H1 (cell line): ENCODE results near the gene CRADD. TPM values are rescaled to one million over a fixed set of nuclear protein-coding genes. Genes with fewer than 3 reads are reported as not detected.

ENCODE experiments used
- CTCF ChIA-PET: fragments of 300-600 bp; sonication (Branson Sonifier 250); formaldehyde crosslinking; loops from one replicate; lab custom pipeline; 2021; ENCODE audit not compliant: partially characterized antibody; lab: Charles Lee
- POLR2A ChIA-PET: fragments of 300-600 bp; sonication (Branson Sonifier 250); formaldehyde crosslinking; loops from one replicate; lab custom pipeline; 2021; ENCODE audit warnings: inconsistent platforms; ENCODE audit not compliant: partially characterized antibody; lab: Charles Lee
- DNase-seq, 2 experiments: peaks; one replicate each; pipeline versions ENCODE4 v3.0.0 to v3.0.0-alpha.2; 2010 to 2022; ENCODE audit warnings: low spot score in 2 of 2, low read depth in 1 of 2, mixed read lengths in 1 of 2
- FAIRE-seq: peaks from 2 replicates; lab custom pipeline; 2011; peaks lifted over from hg19 to GRCh38; lab: Jason Lieb, UNC
- H2AFZ ChIP-seq: 2 replicates; pipeline ENCODE4 v1.8.1; 2012; ENCODE audit warnings: low read length, inconsistent platforms
- H2AK5ac ChIP-seq: 2 replicates; pipeline ENCODE4 v1.6.1; 2013; ENCODE audit warnings: low read depth, low read length
- H2BK120ac ChIP-seq: replicated peaks from 2 replicates; pipeline ENCODE3; 2013; ENCODE audit warnings: low read depth, low read length, inconsistent platforms
- H2BK12ac ChIP-seq: 2 replicates; pipeline ENCODE4 v1.6.1; 2013; ENCODE audit warnings: low read depth, low read length
- H2BK15ac ChIP-seq: 2 replicates; pipeline ENCODE4 v1.6.1; 2013; ENCODE audit warnings: low read length
- H2BK20ac ChIP-seq: 2 replicates; pipeline ENCODE4 v1.6.1; 2013; ENCODE audit warnings: low read length
- H2BK5ac ChIP-seq: 2 replicates; pipeline ENCODE4 v1.6.1; 2013; ENCODE audit warnings: low read depth, low read length
- H3K14ac ChIP-seq: 2 replicates; pipeline ENCODE4 v1.6.1; 2013; ENCODE audit warnings: inconsistent platforms; ENCODE audit not compliant: insufficient read length
- H3K18ac ChIP-seq: 2 replicates; pipeline ENCODE4 v1.6.1; 2013; ENCODE audit warnings: low read length; ENCODE audit errors: extremely low read depth
- H3K23ac ChIP-seq: 2 replicates; pipeline ENCODE4 v1.6.1; 2013; ENCODE audit warnings: inconsistent platforms; ENCODE audit not compliant: insufficient read length
- H3K23me2 ChIP-seq: 2 replicates; pipeline ENCODE4 v1.6.1; 2013; ENCODE audit warnings: low read depth, low read length
- H3K27ac ChIP-seq: 2 replicates; pipeline ENCODE4 v1.6.1; 2011; ENCODE audit warnings: low read depth, low read length, inconsistent platforms
- H3K27me3 ChIP-seq, 4 experiments: replicated peaks in 1 of 4; 1 replicate in 1 of 4; 2 replicates in 3 of 4; pipeline versions ENCODE4 v1.6.1 to v1.8.1; 2011 to 2013; ENCODE audit warnings: low read length in 3 of 4, mild to moderate bottlenecking in 3 of 4, inconsistent platforms in 2 of 4, mixed read lengths in 2 of 4, moderate library complexity in 1 of 4; ENCODE audit not compliant: control insufficient read depth in 3 of 4, insufficient read depth in 3 of 4; ENCODE audit errors: extremely low read depth in 1 of 4
- H3K36me3 ChIP-seq, 4 experiments: 2 replicates each; pipeline versions ENCODE4 v1.6.1 to v1.8.1; 2011 to 2013; ENCODE audit warnings: mild to moderate bottlenecking in 4 of 4, low read length in 3 of 4, moderate library complexity in 2 of 4, control low read depth in 1 of 4, inconsistent platforms in 1 of 4; ENCODE audit not compliant: insufficient read depth in 4 of 4, control insufficient read depth in 2 of 4
- H3K4ac ChIP-seq: replicated peaks from 2 replicates; pipeline ENCODE3; 2013; ENCODE audit warnings: low read length, low read depth, mixed read lengths, inconsistent platforms; ENCODE audit not compliant: insufficient read length
- H3K4me1 ChIP-seq, 4 experiments: replicated peaks in 1 of 4; 1 replicate in 1 of 4; 2 replicates in 3 of 4; pipeline versions ENCODE4 v1.6.1 to v1.8.1; 2011 to 2013; ENCODE audit warnings: low read length in 3 of 4, inconsistent platforms in 2 of 4, mixed read lengths in 1 of 4; ENCODE audit not compliant: insufficient read depth in 4 of 4, control insufficient read depth in 3 of 4
- H3K4me2 ChIP-seq, 2 experiments: 2 replicates each; pipeline versions ENCODE4 v1.6.1 to v1.8.1; 2011 to 2013; ENCODE audit warnings: low read depth in 2 of 2, low read length in 2 of 2, control low read depth in 1 of 2, inconsistent platforms in 1 of 2, mild to moderate bottlenecking in 1 of 2; ENCODE audit not compliant: insufficient read depth in 1 of 2
- H3K4me3 ChIP-seq, 4 experiments: fragments of 200-600, 300-600 bp in 1 of 4; sonication (generic), shearing (Covaris generic), sonication (Bioruptor Twin) in 1 of 4; 2 replicates each; pipeline versions ENCODE4 v1.5.1 to v1.8.1; 2011 to 2016; ENCODE audit warnings: low read length in 4 of 4, low read depth in 3 of 4, control low read depth in 2 of 4, inconsistent platforms in 2 of 4, mild to moderate bottlenecking in 2 of 4, mixed read lengths in 1 of 4, moderate library complexity in 1 of 4; ENCODE audit not compliant: insufficient read depth in 2 of 4; ENCODE audit errors: extremely low read depth in 1 of 4
- H3K56ac ChIP-seq: replicated peaks from 2 replicates; pipeline ENCODE3; 2013; ENCODE audit warnings: low read depth, mild to moderate bottlenecking, mixed read lengths, low read length, inconsistent platforms; ENCODE audit not compliant: insufficient read length
- H3K79me1 ChIP-seq: 2 replicates; pipeline ENCODE4 v1.6.1; 2013; ENCODE audit warnings: low read depth, low read length, control low read depth
- H3K79me2 ChIP-seq, 2 experiments: 2 replicates each; pipeline versions ENCODE4 v1.6.1 to v1.8.1; 2012 to 2013; ENCODE audit warnings: low read length in 2 of 2, mild to moderate bottlenecking in 2 of 2, inconsistent platforms in 1 of 2; ENCODE audit not compliant: insufficient read depth in 2 of 2, control insufficient read depth in 1 of 2
- H3K9ac ChIP-seq, 4 experiments: replicated peaks in 1 of 4; 1 replicate in 1 of 4; 2 replicates in 3 of 4; pipeline versions ENCODE4 v1.6.1 to v1.8.1; 2011 to 2013; ENCODE audit warnings: low read depth in 3 of 4, low read length in 3 of 4, control low read depth in 2 of 4, mild to moderate bottlenecking in 2 of 4, moderate library complexity in 2 of 4, inconsistent platforms in 1 of 4; ENCODE audit errors: extremely low read depth in 1 of 4
- H3K9me3 ChIP-seq, 2 experiments: 2 replicates each; pipeline versions ENCODE4 v1.6.1 to v1.8.1; 2012 to 2013; ENCODE audit warnings: mild to moderate bottlenecking in 2 of 2, moderate library complexity in 2 of 2, control low read depth in 1 of 2, inconsistent platforms in 1 of 2, low read depth in 1 of 2, low read length in 1 of 2, mixed read lengths in 1 of 2; ENCODE audit not compliant: insufficient read depth in 2 of 2
- H4K20me1 ChIP-seq, 2 experiments: replicated peaks in 1 of 2; 2 replicates each; pipeline versions ENCODE3 to v1.8.1; 2011 to 2013; ENCODE audit warnings: inconsistent platforms in 2 of 2, low read length in 2 of 2, mild to moderate bottlenecking in 1 of 2; ENCODE audit not compliant: insufficient read depth in 2 of 2, control insufficient read depth in 1 of 2
- H4K5ac ChIP-seq: 2 replicates; pipeline ENCODE4 v1.6.1; 2013; ENCODE audit warnings: low read length, low read depth, mixed read lengths, inconsistent platforms; ENCODE audit not compliant: insufficient read length
- H4K8ac ChIP-seq: 2 replicates; pipeline ENCODE4 v1.8.0; 2013; ENCODE audit warnings: mild to moderate bottlenecking, moderate library complexity, low read length, inconsistent platforms; ENCODE audit not compliant: insufficient read depth; ENCODE audit errors: extremely low read depth
- H4K91ac ChIP-seq: replicated peaks from 2 replicates; pipeline ENCODE3; 2013; ENCODE audit warnings: low read length, mixed read lengths, inconsistent platforms; ENCODE audit not compliant: insufficient read length
- PHF8 ChIP-seq: fragments of 200-600 bp; sonication (generic); conservative IDR thresholded peaks from 2 replicates; pipeline ENCODE4 v1.7.1; 2012; ENCODE audit warnings: low read depth, mild to moderate bottlenecking, inconsistent platforms, low read length, moderate library complexity
- RFX5 ChIP-seq: IDR thresholded peaks from 2 replicates; pipeline ENCODE4 v1.6.1; 2011; ENCODE audit warnings: low read depth, low read length, improper control_type of control experiment, borderline replicate concordance
- RXRA ChIP-seq: IDR thresholded peaks from 2 replicates; pipeline ENCODE4 v1.6.1; 2011; ENCODE audit warnings: low read depth, mild to moderate bottlenecking, low read length, moderate library complexity; ENCODE audit not compliant: insufficient read depth
- SP4 ChIP-seq: IDR thresholded peaks from 2 replicates; pipeline ENCODE4 v1.6.1; 2012; ENCODE audit warnings: low read length, inconsistent platforms
- TAF1 ChIP-seq: IDR thresholded peaks from 2 replicates; pipeline ENCODE4 v1.6.1; 2011; ENCODE audit warnings: mild to moderate bottlenecking, low read depth, low read length
- whole genome bisulfite sequencing, 2 experiments: shearing (Covaris generic) in 1 of 2; methylation state at CpG; one replicate each; pipeline versions ENCODE4 v1.1.6 to v1.1.7; 2013 to 2015; ENCODE audit warnings: low lambda C conversion rate in 2 of 2, mixed read lengths in 2 of 2, inconsistent platforms in 1 of 2, low coverage in 1 of 2, missing lambda C conversion rate in 1 of 2; ENCODE audit not compliant: insufficient replicate concordance in 2 of 2, insufficient coverage in 1 of 2, insufficient read length in 1 of 2; ENCODE audit errors: extremely low coverage in 1 of 2, missing lambda C conversion rate in 1 of 2; 5-methylcytosine and 5-hydroxymethylcytosine counted together
- polyA plus RNA-seq, 7 experiments: library from polyadenylated mRNA; depleted of rRNA in 3 of 7; stranded (reverse) in 5 of 7; unstranded in 2 of 7; fragments of >200 nt in 5 of 7; fragments of 200-250 nt in 2 of 7; gene quantifications; 1 replicate in 5 of 7; 2 replicates in 1 of 7; 4 replicates in 1 of 7; pipeline versions ENCODE4 v1.2.1 to v1.2.3, GENCODE V29; 2011 to 2013; ENCODE audit warnings: missing spikeins in 2 of 7, mixed read lengths in 2 of 7
- total RNA-seq: library from RNA; stranded (reverse); fragmentation: NEBNext Ultra II Directional; extraction: Animal tissue kit (Norgen Biotek cat#: 25700); gene quantifications from 2 replicates; pipeline ENCODE4 v1.2.1, GENCODE V29; 2021

CRADD gene
- total and polyA plus RNA-seq, 2 of the 8 experiments (the other 6 are each of a cell fraction or from before 2014, with no cell fraction given) = 8.1 to 15.4 TPM

GRCh38 chr12:93883436-93884154, 206.4 kb downstream of the CRADD start:
- H3K79me2 ChIP-seq = no peaks in the 10 kb centered on the region
- no peak overlapping the region for H2BK15ac ChIP-seq
- H4K20me1 ChIP-seq = no peaks in the 10 kb centered on the region
- no peaks in the 10 kb centered on the region for H3K27me3 ChIP-seq
- no peak overlapping the region for H3K23ac ChIP-seq
- WGBS, 2 experiments = 82% methylated on average over 2 of the region's 2 CpGs; no CpG with 5 or more reads in 1 of the 2 experiments
- DNase-seq = no peak
- H4K91ac ChIP-seq = no peak overlapping the region
- no peak overlapping the region for H3K56ac ChIP-seq
- H2BK12ac ChIP-seq = no peak overlapping the region
- no peak overlapping the region for H2BK5ac ChIP-seq
- H3K9me3 ChIP-seq = no peaks in the 10 kb centered on the region
- H3K18ac ChIP-seq = no peak overlapping the region
- H3K4me1 ChIP-seq = 0 out of 7 replicates have a peak, but pooled peaks cover 0 to 2% (median 0%) of the 10 kb centered on the region in 4 experiments
- H2AK5ac ChIP-seq = no peak overlapping the region
- H2BK120ac ChIP-seq = no peak overlapping the region
- CTCF ChIA-PET = interaction anchor here (0.6 to 1.1 kb wide), 4 partner anchors 60 to 315 kb away, joined by 3 read pairs; no protein-coding TSS in a partner anchor
- H3K23me2 ChIP-seq = peaks cover 2% of the 10 kb centered on the region; the same call in 1 of the 2 replicates
- POLR2A ChIA-PET = no interaction called here
- no peak overlapping the region for H3K4ac ChIP-seq
- H3K14ac ChIP-seq = no peak overlapping the region
- no peak overlapping the region for H3K4me3 ChIP-seq
- no peak for FAIRE-seq
- no peak overlapping the region for H3K4me2 ChIP-seq
- no peaks in the 10 kb centered on the region for H3K79me1 ChIP-seq
- no peak for TF ChIP-seq RFX5
- no peak for TF ChIP-seq SP4
- TF ChIP-seq RXRA = no peak
- TF ChIP-seq TAF1 = no peak
- no peak for TF ChIP-seq PHF8
- H3K9ac ChIP-seq = no peak overlapping the region
- H4K8ac ChIP-seq = no peak overlapping the region
- no peak overlapping the region for H3K27ac ChIP-seq
- H4K5ac ChIP-seq = no peak overlapping the region
- H2AFZ ChIP-seq = no peak overlapping the region
- no peak overlapping the region for H2BK20ac ChIP-seq
- no peaks in the 10 kb centered on the region for H3K36me3 ChIP-seq
